DOHH2 (cell line): ENCODE measurements around the gene SPRED3.

Experiments used
- CTCF ChIP-seq: fragments of 200-600 bp; sonication (generic); IDR thresholded peaks from one replicate; pipeline ENCODE4 v1.5.1; 2014; ENCODE audit warnings: antibody characterized with exemption, mild to moderate bottlenecking, low read depth, low read length; ENCODE audit not compliant: poor library complexity, severe bottlenecking
- EZH2phosphoT487 ChIP-seq: fragments of 200-600 bp; sonication (generic); IDR thresholded peaks from 2 replicates; pipeline ENCODE4 v1.6.1; 2017; ENCODE audit warnings: borderline replicate concordance, mild to moderate bottlenecking, antibody characterized with exemption, low read length, moderate library complexity, mixed read lengths

DNA sequence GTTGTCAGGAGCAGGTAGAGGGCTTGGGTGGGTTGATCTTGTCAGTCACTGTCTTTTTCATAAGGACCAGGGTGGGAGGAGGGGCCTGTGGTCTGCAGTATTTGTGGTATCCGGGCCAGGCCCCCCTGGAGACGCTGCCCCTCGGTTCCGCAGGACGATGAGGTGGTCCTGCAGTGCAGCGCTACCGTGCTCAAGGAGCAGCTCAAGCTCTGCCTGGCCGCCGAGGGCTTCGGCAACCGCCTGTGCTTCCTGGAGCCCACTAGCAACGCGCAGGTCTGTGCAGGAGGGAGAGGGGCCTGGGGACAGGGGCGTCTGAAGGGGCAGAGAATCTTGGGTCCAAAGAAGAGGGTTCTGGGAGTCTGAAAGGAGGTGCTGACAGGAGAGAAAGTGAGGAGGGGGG, 52.1 kb downstream of the SPRED3 start:
- TF ChIP-seq CTCF = no peak
- no peak for TF ChIP-seq EZH2phosphoT487
